ENCODE results near the gene WDR88.
"Not testable (repeated sequence)": the region's sequence is repeated elsewhere in the genome, so short reads cannot be mapped to it uniquely, and the experiment has no call there.

DNA sequence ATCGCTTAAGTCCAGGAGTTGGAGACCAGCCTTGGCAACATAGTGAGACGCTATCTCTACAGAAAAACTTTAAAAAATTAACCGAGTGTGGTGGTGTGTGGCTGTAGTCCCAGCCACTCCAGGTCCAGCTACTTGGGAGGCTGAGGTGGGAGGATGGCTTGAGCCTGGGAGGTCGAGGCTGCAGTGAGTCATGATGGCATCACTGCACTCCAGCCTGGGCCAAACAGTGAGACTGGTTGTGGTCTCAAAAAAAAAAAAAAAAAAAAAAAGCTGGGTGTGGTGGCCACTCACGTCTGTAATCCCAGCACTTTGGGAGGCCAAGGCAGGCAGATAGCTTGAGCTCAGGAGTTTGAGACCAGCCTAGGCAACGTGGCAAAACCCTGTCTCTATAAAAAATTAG is 34.1 kb downstream of the WDR88 start:
- TF ChIP-seq, protein P1, sequence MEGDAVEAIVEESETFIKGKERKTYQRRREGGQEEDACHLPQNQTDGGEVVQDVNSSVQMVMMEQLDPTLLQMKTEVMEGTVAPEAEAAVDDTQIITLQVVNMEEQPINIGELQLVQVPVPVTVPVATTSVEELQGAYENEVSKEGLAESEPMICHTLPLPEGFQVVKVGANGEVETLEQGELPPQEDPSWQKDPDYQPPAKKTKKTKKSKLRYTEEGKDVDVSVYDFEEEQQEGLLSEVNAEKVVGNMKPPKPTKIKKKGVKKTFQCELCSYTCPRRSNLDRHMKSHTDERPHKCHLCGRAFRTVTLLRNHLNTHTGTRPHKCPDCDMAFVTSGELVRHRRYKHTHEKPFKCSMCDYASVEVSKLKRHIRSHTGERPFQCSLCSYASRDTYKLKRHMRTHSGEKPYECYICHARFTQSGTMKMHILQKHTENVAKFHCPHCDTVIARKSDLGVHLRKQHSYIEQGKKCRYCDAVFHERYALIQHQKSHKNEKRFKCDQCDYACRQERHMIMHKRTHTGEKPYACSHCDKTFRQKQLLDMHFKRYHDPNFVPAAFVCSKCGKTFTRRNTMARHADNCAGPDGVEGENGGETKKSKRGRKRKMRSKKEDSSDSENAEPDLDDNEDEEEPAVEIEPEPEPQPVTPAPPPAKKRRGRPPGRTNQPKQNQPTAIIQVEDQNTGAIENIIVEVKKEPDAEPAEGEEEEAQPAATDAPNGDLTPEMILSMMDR (conservative IDR thresholded peaks at IDR 0.05; ENCODE audit: low read depth in 2 of 2), result not testable (repeated sequence)
- not testable (repeated sequence) for TF ChIP-seq ZNF114 (CRISPR knock-in tag; IDR thresholded peaks at IDR 0.05); POLR2AphosphoS5 (IDR thresholded peaks at IDR 0.05; ENCODE audit: low read depth); CREB1 (CRISPR knock-in tag; IDR thresholded peaks at IDR 0.05; ENCODE audit: low read depth); EZH2 (IDR thresholded peaks at IDR 0.05; ENCODE audit: low read depth, unreplicated experiment); EZH2phosphoT487 (IDR thresholded peaks at IDR 0.05; ENCODE audit: unreplicated experiment); NANOG (IDR thresholded peaks at IDR 0.05; ENCODE audit: borderline replicate concordance); JUNB (IDR thresholded peaks at IDR 0.05; ENCODE audit: unreplicated experiment)
- TF ChIP-seq, protein P2, sequence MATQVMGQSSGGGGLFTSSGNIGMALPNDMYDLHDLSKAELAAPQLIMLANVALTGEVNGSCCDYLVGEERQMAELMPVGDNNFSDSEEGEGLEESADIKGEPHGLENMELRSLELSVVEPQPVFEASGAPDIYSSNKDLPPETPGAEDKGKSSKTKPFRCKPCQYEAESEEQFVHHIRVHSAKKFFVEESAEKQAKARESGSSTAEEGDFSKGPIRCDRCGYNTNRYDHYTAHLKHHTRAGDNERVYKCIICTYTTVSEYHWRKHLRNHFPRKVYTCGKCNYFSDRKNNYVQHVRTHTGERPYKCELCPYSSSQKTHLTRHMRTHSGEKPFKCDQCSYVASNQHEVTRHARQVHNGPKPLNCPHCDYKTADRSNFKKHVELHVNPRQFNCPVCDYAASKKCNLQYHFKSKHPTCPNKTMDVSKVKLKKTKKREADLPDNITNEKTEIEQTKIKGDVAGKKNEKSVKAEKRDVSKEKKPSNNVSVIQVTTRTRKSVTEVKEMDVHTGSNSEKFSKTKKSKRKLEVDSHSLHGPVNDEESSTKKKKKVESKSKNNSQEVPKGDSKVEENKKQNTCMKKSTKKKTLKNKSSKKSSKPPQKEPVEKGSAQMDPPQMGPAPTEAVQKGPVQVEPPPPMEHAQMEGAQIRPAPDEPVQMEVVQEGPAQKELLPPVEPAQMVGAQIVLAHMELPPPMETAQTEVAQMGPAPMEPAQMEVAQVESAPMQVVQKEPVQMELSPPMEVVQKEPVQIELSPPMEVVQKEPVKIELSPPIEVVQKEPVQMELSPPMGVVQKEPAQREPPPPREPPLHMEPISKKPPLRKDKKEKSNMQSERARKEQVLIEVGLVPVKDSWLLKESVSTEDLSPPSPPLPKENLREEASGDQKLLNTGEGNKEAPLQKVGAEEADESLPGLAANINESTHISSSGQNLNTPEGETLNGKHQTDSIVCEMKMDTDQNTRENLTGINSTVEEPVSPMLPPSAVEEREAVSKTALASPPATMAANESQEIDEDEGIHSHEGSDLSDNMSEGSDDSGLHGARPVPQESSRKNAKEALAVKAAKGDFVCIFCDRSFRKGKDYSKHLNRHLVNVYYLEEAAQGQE (IDR thresholded peaks at IDR 0.05; ENCODE audit: unreplicated experiment), result not testable (repeated sequence)
- TF ChIP-seq, protein P3, sequence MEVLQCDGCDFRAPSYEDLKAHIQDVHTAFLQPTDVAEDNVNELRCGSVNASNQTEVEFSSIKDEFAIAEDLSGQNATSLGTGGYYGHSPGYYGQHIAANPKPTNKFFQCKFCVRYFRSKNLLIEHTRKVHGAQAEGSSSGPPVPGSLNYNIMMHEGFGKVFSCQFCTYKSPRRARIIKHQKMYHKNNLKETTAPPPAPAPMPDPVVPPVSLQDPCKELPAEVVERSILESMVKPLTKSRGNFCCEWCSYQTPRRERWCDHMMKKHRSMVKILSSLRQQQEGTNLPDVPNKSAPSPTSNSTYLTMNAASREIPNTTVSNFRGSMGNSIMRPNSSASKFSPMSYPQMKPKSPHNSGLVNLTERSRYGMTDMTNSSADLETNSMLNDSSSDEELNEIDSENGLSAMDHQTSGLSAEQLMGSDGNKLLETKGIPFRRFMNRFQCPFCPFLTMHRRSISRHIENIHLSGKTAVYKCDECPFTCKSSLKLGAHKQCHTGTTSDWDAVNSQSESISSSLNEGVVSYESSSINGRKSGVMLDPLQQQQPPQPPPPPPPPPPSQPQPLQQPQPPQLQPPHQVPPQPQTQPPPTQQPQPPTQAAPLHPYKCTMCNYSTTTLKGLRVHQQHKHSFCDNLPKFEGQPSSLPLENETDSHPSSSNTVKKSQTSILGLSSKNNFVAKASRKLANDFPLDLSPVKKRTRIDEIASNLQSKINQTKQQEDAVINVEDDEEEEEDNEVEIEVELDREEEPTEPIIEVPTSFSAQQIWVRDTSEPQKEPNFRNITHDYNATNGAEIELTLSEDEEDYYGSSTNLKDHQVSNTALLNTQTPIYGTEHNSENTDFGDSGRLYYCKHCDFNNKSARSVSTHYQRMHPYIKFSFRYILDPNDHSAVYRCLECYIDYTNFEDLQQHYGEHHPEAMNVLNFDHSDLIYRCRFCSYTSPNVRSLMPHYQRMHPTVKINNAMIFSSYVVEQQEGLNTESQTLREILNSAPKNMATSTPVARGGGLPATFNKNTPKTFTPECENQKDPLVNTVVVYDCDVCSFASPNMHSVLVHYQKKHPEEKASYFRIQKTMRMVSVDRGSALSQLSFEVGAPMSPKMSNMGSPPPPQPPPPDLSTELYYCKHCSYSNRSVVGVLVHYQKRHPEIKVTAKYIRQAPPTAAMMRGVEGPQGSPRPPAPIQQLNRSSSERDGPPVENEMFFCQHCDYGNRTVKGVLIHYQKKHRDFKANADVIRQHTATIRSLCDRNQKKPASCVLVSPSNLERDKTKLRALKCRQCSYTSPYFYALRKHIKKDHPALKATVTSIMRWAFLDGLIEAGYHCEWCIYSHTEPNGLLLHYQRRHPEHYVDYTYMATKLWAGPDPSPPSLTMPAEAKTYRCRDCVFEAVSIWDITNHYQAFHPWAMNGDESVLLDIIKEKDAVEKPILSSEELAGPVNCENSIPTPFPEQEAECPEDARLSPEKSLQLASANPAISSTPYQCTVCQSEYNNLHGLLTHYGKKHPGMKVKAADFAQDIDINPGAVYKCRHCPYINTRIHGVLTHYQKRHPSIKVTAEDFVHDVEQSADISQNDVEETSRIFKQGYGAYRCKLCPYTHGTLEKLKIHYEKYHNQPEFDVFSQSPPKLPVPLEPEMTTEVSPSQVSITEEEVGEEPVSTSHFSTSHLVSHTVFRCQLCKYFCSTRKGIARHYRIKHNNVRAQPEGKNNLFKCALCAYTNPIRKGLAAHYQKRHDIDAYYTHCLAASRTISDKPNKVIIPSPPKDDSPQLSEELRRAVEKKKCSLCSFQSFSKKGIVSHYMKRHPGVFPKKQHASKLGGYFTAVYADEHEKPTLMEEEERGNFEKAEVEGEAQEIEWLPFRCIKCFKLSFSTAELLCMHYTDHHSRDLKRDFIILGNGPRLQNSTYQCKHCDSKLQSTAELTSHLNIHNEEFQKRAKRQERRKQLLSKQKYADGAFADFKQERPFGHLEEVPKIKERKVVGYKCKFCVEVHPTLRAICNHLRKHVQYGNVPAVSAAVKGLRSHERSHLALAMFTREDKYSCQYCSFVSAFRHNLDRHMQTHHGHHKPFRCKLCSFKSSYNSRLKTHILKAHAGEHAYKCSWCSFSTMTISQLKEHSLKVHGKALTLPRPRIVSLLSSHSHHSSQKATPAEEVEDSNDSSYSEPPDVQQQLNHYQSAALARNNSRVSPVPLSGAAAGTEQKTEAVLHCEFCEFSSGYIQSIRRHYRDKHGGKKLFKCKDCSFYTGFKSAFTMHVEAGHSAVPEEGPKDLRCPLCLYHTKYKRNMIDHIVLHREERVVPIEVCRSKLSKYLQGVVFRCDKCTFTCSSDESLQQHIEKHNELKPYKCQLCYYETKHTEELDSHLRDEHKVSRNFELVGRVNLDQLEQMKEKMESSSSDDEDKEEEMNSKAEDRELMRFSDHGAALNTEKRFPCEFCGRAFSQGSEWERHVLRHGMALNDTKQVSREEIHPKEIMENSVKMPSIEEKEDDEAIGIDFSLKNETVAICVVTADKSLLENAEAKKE (CRISPR knock-in tag; IDR thresholded peaks at IDR 0.05), result not testable (repeated sequence)
